Subcutaneous adipose tissue (tissue), 4 donors: ENCODE results near the gene RHOC. TPM values are rescaled to one million over a fixed set of nuclear protein-coding genes. Genes with fewer than 3 reads are reported as not detected.

Experiments
- CTCF ChIP-seq: fragments of 450-650 bp; IDR thresholded peaks from one replicate; pipeline ENCODE4 v1.5.1; 2016; ENCODE audit warnings: low read depth, mild to moderate bottlenecking, control low read depth, antibody characterized with exemption, moderate library complexity
- total RNA-seq, 4 donors: library from RNA; depleted of rRNA; stranded (reverse); fragments of >200 nt; gene quantifications; one replicate each; pipeline ENCODE4 v1.1.0, GENCODE V29; 2016

The RHOC gene
- total RNA-seq, 4 donors from 2014 or later = 114 to 201 (median 136) TPM

GRCh38 chr1:112713466-112714312 is 6.8 kb upstream of the RHOC start:
- TF ChIP-seq CTCF = no peak

- no peak for TF ChIP-seq CTCF
Observed at GRCh38 chr1:112712701-112713128, 5.8 kb upstream of the RHOC start.

- no peak for TF ChIP-seq CTCF
Observed at GRCh38 chr1:112712191-112712590, 5.3 kb upstream of the RHOC start.

- no peak for TF ChIP-seq CTCF
Observed at GRCh38 chr1:112711670-112712069, 4.7 kb upstream of the RHOC start.

GRCh38 chr1:112711041-112711440 is 4.1 kb upstream of the RHOC start:
- TF ChIP-seq CTCF = no peak

- no peak for TF ChIP-seq CTCF
Observed at GRCh38 chr1:112710586-112710985, 3.7 kb upstream of the RHOC start.

GRCh38 chr1:112710159-112710558 is 3.2 kb upstream of the RHOC start:
- TF ChIP-seq CTCF = no peak
